Measurements from ENCODE around the gene AGXT2. TPM values are rescaled to one million over a fixed set of nuclear protein-coding genes. Genes with fewer than 3 reads are reported as not detected.

AGXT2 gene
- total and polyA plus RNA-seq, 4 donors, result not detected

GRCh38 chr5:35031276-35031675, 16.5 kb downstream of the AGXT2 start:
- no peak for ATAC-seq (ENCODE audit: low FRiP score)

GRCh38 chr5:35030426-35031100, 17.2 kb downstream of the AGXT2 start:
- Histone ChIP-seq H3K27me3 (ENCODE audit: control insufficient read depth in 1 of 2, insufficient read depth in 2 of 2, low read length in 1 of 2) (no peaks in the 10 kb centered on the region), H3K36me3 (ENCODE audit: control insufficient read depth in 1 of 2, insufficient read depth in 2 of 2, low read length in 1 of 2) (no peaks in the 10 kb centered on the region), H3K27ac (ENCODE audit: low read depth in 1 of 2, low read length in 2 of 2) (no peak overlapping the region), H3K4me3 (ENCODE audit: low read length in 2 of 2) (no peak overlapping the region), H3K4me1 (ENCODE audit: control insufficient read depth in 1 of 2, insufficient read depth in 2 of 2, low read length in 2 of 2) (no peaks in the 10 kb centered on the region), H3K9me3 (ENCODE audit: control insufficient read depth, low read length) (no peaks in the 10 kb centered on the region)
- 71 to 78% methylated on average over 10 of the region's 10 CpGs for WGBS, 2 donors
- DNase-seq, result no peak
- ATAC-seq (ENCODE audit: low FRiP score), result no peak
- intact Hi-C loops (cut with DNase I), result no loop called here

More at GRCh38 chr5:35031276-35031675, 16.5 kb downstream of the AGXT2 start:
- Histone ChIP-seq H3K4me1 (ENCODE audit: control insufficient read depth in 1 of 2, insufficient read depth in 2 of 2, low read length in 2 of 2) (no peaks in the 10 kb centered on the region), H3K9me3 (ENCODE audit: control insufficient read depth, low read length) (no peaks in the 10 kb centered on the region), H3K4me3 (ENCODE audit: low read length in 2 of 2) (no peak overlapping the region), H3K27ac (ENCODE audit: low read depth in 1 of 2, low read length in 2 of 2) (no peak overlapping the region), H3K36me3 (ENCODE audit: control insufficient read depth in 1 of 2, insufficient read depth in 2 of 2, low read length in 1 of 2) (no peaks in the 10 kb centered on the region), H3K27me3 (ENCODE audit: control insufficient read depth in 1 of 2, insufficient read depth in 2 of 2, low read length in 1 of 2) (no peaks in the 10 kb centered on the region)
- intact Hi-C loops (cut with DNase I), result no loop called here
- WGBS, 2 donors, result 30 to 43% methylated on average over 5 of the region's 5 CpGs
- no peak for DNase-seq

GRCh38 chr5:35029333-35029732, 18.4 kb downstream of the AGXT2 start:
- intact Hi-C loops (cut with DNase I), result no loop called here
- Histone ChIP-seq H3K27me3 (ENCODE audit: control insufficient read depth in 1 of 2, insufficient read depth in 2 of 2, low read length in 1 of 2) (no peaks in the 10 kb centered on the region), H3K27ac (ENCODE audit: low read depth in 1 of 2, low read length in 2 of 2) (no peak overlapping the region), H3K9me3 (ENCODE audit: control insufficient read depth, low read length) (no peaks in the 10 kb centered on the region), H3K4me3 (ENCODE audit: low read length in 2 of 2) (no peak overlapping the region), H3K36me3 (ENCODE audit: control insufficient read depth in 1 of 2, insufficient read depth in 2 of 2, low read length in 1 of 2) (no peaks in the 10 kb centered on the region), H3K4me1 (ENCODE audit: control insufficient read depth in 1 of 2, insufficient read depth in 2 of 2, low read length in 2 of 2) (no peaks in the 10 kb centered on the region)
- WGBS, 2 donors, result 55 to 63% methylated on average over 4 of the region's 4 CpGs
- ATAC-seq (ENCODE audit: low FRiP score), result no peak
- no peak for DNase-seq

GRCh38 chr5:35026941-35027340, 20.8 kb downstream of the AGXT2 start:
- Histone ChIP-seq H3K9me3 (ENCODE audit: control insufficient read depth, low read length) (no peaks in the 10 kb centered on the region), H3K4me3 (ENCODE audit: low read length in 2 of 2) (no peak overlapping the region), H3K27me3 (ENCODE audit: control insufficient read depth in 1 of 2, insufficient read depth in 2 of 2, low read length in 1 of 2) (no peaks in the 10 kb centered on the region), H3K4me1 (ENCODE audit: control insufficient read depth in 1 of 2, insufficient read depth in 2 of 2, low read length in 2 of 2) (no peaks in the 10 kb centered on the region), H3K27ac (ENCODE audit: low read depth in 1 of 2, low read length in 2 of 2) (no peak overlapping the region), H3K36me3 (ENCODE audit: control insufficient read depth in 1 of 2, insufficient read depth in 2 of 2, low read length in 1 of 2) (no peaks in the 10 kb centered on the region)
- WGBS, 2 donors, result 78 to 82% methylated on average over 5 of the region's 5 CpGs
- intact Hi-C loops (cut with DNase I), result no loop called here
- DNase-seq, result no peak
- no peak for ATAC-seq (ENCODE audit: low FRiP score)

GRCh38 chr5:35026280-35026840, 21.4 kb downstream of the AGXT2 start:
- no peaks in the 10 kb centered on the region for H3K4me1 ChIP-seq (ENCODE audit: control insufficient read depth in 1 of 2, insufficient read depth in 2 of 2, low read length in 2 of 2)
- no peaks in the 10 kb centered on the region for H3K27me3 ChIP-seq (ENCODE audit: control insufficient read depth in 1 of 2, insufficient read depth in 2 of 2, low read length in 1 of 2)
- no peaks in the 10 kb centered on the region for H3K36me3 ChIP-seq (ENCODE audit: control insufficient read depth in 1 of 2, insufficient read depth in 2 of 2, low read length in 1 of 2)
- 76 to 81% methylated on average over 5 of the region's 5 CpGs for WGBS, 2 donors
- ATAC-seq (ENCODE audit: low FRiP score), result no peak
- no peaks in the 10 kb centered on the region for H3K9me3 ChIP-seq (ENCODE audit: control insufficient read depth, low read length)
- H3K27ac ChIP-seq (ENCODE audit: low read depth in 1 of 2, low read length in 2 of 2), result no peak overlapping the region
- no peak for DNase-seq
- H3K4me3 ChIP-seq (ENCODE audit: low read length in 2 of 2), result no peak overlapping the region
- intact Hi-C loops (cut with DNase I), result no loop called here

- Histone ChIP-seq H3K27me3 (ENCODE audit: control insufficient read depth in 1 of 2, insufficient read depth in 2 of 2, low read length in 1 of 2) (no peaks in the 10 kb centered on the region), H3K27ac (ENCODE audit: low read depth in 1 of 2, low read length in 2 of 2) (no peak overlapping the region), H3K36me3 (ENCODE audit: control insufficient read depth in 1 of 2, insufficient read depth in 2 of 2, low read length in 1 of 2) (no peaks in the 10 kb centered on the region), H3K4me3 (ENCODE audit: low read length in 2 of 2) (no peak overlapping the region), H3K4me1 (ENCODE audit: control insufficient read depth in 1 of 2, insufficient read depth in 2 of 2, low read length in 2 of 2) (no peaks in the 10 kb centered on the region), H3K9me3 (ENCODE audit: control insufficient read depth, low read length) (no peaks in the 10 kb centered on the region)
- WGBS, 2 donors, result 51 to 57% methylated on average over 10 of the region's 10 CpGs
- intact Hi-C loops (cut with DNase I), result no loop called here
- no peak for DNase-seq
- no peak for ATAC-seq (ENCODE audit: low FRiP score)
Observed at GRCh38 chr5:35024911-35025510, 22.7 kb downstream of the AGXT2 start.

GRCh38 chr5:35023391-35024178, 24.2 kb downstream of the AGXT2 start:
- Histone ChIP-seq H3K9me3 (ENCODE audit: control insufficient read depth, low read length) (no peaks in the 10 kb centered on the region), H3K27ac (ENCODE audit: low read depth in 1 of 2, low read length in 2 of 2) (no peak overlapping the region), H3K36me3 (ENCODE audit: control insufficient read depth in 1 of 2, insufficient read depth in 2 of 2, low read length in 1 of 2) (no peaks in the 10 kb centered on the region), H3K4me3 (ENCODE audit: low read length in 2 of 2) (no peak overlapping the region), H3K27me3 (ENCODE audit: control insufficient read depth in 1 of 2, insufficient read depth in 2 of 2, low read length in 1 of 2) (no peaks in the 10 kb centered on the region), H3K4me1 (ENCODE audit: control insufficient read depth in 1 of 2, insufficient read depth in 2 of 2, low read length in 2 of 2) (no peaks in the 10 kb centered on the region)
- no peak for DNase-seq
- no peak for ATAC-seq (ENCODE audit: low FRiP score)
- intact Hi-C loops (cut with DNase I), result no loop called here
- 74 to 86% methylated on average over 7 of the region's 7 CpGs for WGBS, 2 donors

GRCh38 chr5:35016174-35017051, 31.3 kb downstream of the AGXT2 start:
- no peak for DNase-seq
- no peaks in the 10 kb centered on the region for H3K9me3 ChIP-seq (ENCODE audit: control insufficient read depth, low read length)
- intact Hi-C loops (cut with DNase I), result no loop called here
- H3K27me3 ChIP-seq (ENCODE audit: control insufficient read depth in 1 of 2, insufficient read depth in 2 of 2, low read length in 1 of 2), result no peaks in the 10 kb centered on the region
- H3K4me3 ChIP-seq (ENCODE audit: low read length in 2 of 2), result no peak overlapping the region
- WGBS, 2 donors, result 31 to 41% methylated on average over 4 of the region's 4 CpGs
- H3K36me3 ChIP-seq (ENCODE audit: control insufficient read depth in 1 of 2, insufficient read depth in 2 of 2, low read length in 1 of 2), result no peaks in the 10 kb centered on the region
- H3K4me1 ChIP-seq (ENCODE audit: control insufficient read depth in 1 of 2, insufficient read depth in 2 of 2, low read length in 2 of 2), result no peaks in the 10 kb centered on the region
- no peak overlapping the region for H3K27ac ChIP-seq (ENCODE audit: low read depth in 1 of 2, low read length in 2 of 2)
- ATAC-seq (ENCODE audit: low FRiP score), result no peak
